ENCODE results near the gene ZNF385B. TPM values are rescaled to one million over a fixed set of nuclear protein-coding genes. Genes with fewer than 3 reads are reported as not detected.

ZNF385B gene
- total RNA-seq, 4 donors from 2014 or later, result 0.74 to 4.6 (median 0.82) TPM; not detected in 1

DNA sequence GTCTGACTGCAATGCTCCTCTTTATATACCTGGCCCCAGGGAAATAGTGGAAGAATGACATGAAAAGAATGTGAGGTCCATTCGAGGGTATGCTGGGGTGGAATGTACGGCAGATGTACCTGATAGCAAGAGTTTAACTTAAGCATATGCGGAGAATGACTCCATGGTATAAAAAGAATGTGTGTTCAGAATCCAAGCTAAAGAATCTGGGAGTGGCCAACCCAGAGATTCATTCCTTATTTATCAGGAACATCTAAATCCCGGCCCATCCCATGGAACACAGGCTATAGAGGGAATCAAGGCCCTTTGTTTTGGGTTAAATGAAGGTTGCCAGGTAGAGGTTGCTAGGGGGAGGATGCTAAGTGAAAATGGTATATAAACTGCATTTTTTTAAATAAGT is 150.0 kb downstream of the ZNF385B start:
- TF ChIP-seq, protein P1, sequence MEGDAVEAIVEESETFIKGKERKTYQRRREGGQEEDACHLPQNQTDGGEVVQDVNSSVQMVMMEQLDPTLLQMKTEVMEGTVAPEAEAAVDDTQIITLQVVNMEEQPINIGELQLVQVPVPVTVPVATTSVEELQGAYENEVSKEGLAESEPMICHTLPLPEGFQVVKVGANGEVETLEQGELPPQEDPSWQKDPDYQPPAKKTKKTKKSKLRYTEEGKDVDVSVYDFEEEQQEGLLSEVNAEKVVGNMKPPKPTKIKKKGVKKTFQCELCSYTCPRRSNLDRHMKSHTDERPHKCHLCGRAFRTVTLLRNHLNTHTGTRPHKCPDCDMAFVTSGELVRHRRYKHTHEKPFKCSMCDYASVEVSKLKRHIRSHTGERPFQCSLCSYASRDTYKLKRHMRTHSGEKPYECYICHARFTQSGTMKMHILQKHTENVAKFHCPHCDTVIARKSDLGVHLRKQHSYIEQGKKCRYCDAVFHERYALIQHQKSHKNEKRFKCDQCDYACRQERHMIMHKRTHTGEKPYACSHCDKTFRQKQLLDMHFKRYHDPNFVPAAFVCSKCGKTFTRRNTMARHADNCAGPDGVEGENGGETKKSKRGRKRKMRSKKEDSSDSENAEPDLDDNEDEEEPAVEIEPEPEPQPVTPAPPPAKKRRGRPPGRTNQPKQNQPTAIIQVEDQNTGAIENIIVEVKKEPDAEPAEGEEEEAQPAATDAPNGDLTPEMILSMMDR (IDR thresholded peaks at IDR 0.05), result no peak
- DNase-seq (ENCODE audit: low spot score) (no peak), ATAC-seq (ENCODE audit: low FRiP score) (no peak)

DNA sequence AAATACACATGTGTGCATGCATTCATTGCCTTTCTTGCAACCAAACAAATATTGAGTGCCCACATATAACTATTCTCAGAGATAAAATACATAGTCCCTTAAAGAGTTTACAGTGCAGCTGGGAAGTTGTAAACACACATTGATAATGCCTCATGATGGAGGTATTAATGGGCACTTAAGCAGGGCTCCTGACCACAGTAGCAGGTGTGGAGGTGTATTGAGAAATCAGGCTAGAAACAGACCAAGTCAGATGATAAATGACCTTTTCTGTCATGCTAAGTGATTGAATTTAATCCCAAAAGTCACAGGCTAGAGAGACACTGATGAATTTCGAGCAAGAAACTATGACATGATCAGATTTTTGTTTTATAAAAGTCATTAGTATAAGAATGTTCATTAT is 157.7 kb downstream of the ZNF385B start:
- ATAC-seq (ENCODE audit: low FRiP score), result no peak
- TF ChIP-seq, protein P1 (IDR thresholded peaks at IDR 0.05), result no peak
- DNase-seq (ENCODE audit: low spot score), result no peak

DNA sequence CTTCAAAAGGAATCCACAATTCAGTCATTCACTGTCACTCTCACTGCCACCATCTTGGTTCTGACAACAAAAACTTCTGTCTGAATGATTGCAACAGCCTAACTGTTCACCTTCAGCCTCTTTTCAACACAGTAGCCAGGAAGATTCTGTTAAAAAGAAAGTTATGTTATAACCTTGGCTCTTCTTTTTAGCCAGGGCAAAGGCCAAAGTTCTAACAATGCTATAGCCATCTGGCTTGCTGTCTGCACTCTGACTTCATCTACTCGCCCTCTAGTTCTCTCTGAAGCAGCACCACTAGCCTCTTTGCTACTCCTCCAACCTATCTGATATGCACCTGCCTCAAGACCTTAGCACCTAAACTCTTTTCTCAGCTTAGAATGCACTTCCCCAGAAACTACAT is 158.5 kb downstream of the ZNF385B start:
- ATAC-seq (ENCODE audit: low FRiP score) (no peak), DNase-seq (ENCODE audit: low spot score) (no peak)
- TF ChIP-seq, protein P1 (IDR thresholded peaks at IDR 0.05), result no peak

DNA sequence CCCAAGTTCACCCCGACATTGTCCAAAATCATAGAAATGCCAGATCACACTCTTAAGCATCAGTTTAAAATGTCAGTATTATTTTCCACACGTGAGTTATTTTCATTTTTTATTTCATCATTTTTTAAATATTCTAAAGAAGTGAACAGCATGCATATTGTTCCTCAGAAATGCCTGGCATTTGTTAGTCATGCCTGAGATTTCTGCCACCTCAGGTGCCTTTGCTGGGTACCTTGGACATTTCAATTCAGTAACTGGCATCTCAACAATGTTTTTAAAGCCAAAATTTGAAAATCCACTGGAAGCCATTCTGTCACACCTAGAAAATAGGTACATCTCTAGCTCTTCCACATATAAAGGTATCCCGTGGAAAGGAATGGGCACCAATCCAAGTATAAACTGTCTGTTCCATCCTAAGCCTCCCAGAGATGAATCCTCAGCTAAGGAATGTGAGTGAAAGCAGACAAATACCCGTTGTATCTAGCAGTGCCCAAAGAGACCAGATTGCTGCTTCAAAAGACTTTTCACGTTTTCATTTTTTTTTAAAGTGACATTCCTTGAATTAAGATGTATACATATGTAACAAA is 159.8 kb downstream of the ZNF385B start:
- ATAC-seq (ENCODE audit: low FRiP score) (no peak), DNase-seq (ENCODE audit: low spot score) (no peak)
- TF ChIP-seq, protein P1 (IDR thresholded peaks at IDR 0.05), result no peak

DNA sequence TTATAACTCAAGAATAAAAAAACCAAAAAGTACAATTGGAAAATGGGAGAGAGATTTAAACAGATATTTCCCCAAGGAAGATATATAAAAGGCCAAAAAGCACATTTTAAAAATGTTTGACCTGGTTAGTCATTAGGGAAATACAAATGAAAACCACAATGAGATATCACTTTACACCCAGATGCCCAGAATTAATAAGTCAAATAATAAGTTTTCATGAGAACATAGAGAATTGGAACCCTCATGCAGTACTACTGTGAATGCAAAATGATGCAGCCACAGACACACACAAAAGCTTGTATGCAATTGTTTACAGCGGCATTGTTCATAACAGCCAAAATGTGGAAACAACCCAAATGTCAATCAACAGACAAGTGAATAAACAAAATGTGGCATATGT is 165.9 kb downstream of the ZNF385B start:
- DNase-seq (ENCODE audit: low spot score), result no peak
- ATAC-seq (ENCODE audit: low FRiP score), result no peak
- TF ChIP-seq, protein P1 (IDR thresholded peaks at IDR 0.05), result no peak

DNA sequence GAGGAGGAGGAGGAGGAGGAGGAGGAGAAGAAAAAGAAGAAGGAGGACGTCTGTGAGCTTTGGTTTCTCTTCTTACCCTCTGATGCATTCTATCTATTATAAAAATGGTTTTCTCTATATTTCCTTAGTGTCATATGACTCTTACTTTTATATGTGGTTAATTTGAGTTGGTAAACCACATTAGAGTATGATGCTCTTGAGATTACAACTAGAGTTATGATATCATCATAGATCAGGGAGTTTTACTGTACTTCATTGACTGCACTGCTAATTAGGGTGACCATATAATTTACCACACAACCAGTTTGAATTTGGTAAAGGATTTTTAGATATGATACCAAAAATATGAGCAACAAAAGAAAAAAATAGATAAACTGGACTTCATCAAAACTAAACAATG is 166.4 kb downstream of the ZNF385B start:
- ATAC-seq (ENCODE audit: low FRiP score) (no peak), DNase-seq (ENCODE audit: low spot score) (no peak)
- TF ChIP-seq, protein P1 (IDR thresholded peaks at IDR 0.05), result no peak

DNA sequence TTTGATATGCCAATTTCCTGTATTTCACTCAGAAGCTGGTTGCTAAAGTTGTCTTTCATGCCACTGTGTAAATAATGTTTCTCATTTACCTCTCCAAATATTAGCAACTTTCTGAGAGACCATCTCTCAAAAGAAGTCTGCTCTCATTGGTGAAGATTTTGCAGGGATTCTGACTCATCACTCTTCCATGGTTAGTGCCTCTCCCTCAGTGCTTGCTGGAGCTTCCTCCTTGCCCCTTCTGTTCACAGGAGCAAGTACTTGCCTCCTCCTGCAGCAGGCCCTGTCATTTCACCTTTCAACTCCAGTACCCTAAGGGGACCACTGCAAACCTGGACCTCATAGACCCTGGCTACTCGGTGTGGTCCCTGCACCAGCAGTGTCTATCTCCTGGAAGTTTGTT is 168.8 kb downstream of the ZNF385B start:
- ATAC-seq (ENCODE audit: low FRiP score) (no peak), DNase-seq (ENCODE audit: low spot score) (no peak)

More for the DNA sequence above, 168.8 kb downstream of the ZNF385B start:
- TF ChIP-seq, protein P1 (IDR thresholded peaks at IDR 0.05), result no peak

Measured in omental fat pad (tissue), 4 donors.